HepG2 (cell line): ENCODE results near the gene VPS29. TPM values are rescaled to one million over a fixed set of nuclear protein-coding genes. Genes with fewer than 3 reads are reported as not detected.

Experiments used
- FOSL2 ChIP-seq: sonication (generic); formaldehyde crosslinking; IDR thresholded peaks from 2 replicates; pipeline ENCODE4 v1.4.0; 2020; ENCODE audit warnings: missing genetic modification reagents
- GABPB1 ChIP-seq: IDR thresholded peaks from 2 replicates; pipeline ENCODE4 v1.6.1; 2016; ENCODE audit warnings: mild to moderate bottlenecking, missing genetic modification reagents, moderate library complexity, missing compliant biosample characterization
- HES4 ChIP-seq: sonication (generic); formaldehyde crosslinking; IDR thresholded peaks from 2 replicates; pipeline ENCODE4 v1.9.0; 2021; ENCODE audit warnings: mild to moderate bottlenecking, missing genetic modification reagents, borderline replicate concordance
- HOXD1 ChIP-seq: sonication (generic); formaldehyde crosslinking; IDR thresholded peaks from 2 replicates; pipeline ENCODE4 v1.5.0; 2020; ENCODE audit warnings: missing genetic modification reagents
- MXI1 ChIP-seq: IDR thresholded peaks from 3 replicates; pipeline ENCODE4 v1.6.1; 2012; ENCODE audit warnings: low read depth, low read length, inconsistent platforms, borderline replicate concordance
- NAIF1 ChIP-seq: sonication (generic); formaldehyde crosslinking; IDR thresholded peaks from 2 replicates; pipeline ENCODE4 v1.5.0; 2020; ENCODE audit warnings: mild to moderate bottlenecking, missing genetic modification reagents, borderline replicate concordance
- PRDM10 ChIP-seq: sonication (generic); formaldehyde crosslinking; IDR thresholded peaks from 2 replicates; pipeline ENCODE4 v1.4.0; 2020; ENCODE audit warnings: low read depth, missing genetic modification reagents
- SETDB1 ChIP-seq: sonication (generic); formaldehyde crosslinking; IDR thresholded peaks from 2 replicates; pipeline ENCODE4 v1.5.1; 2020; ENCODE audit warnings: missing genetic modification reagents, mild to moderate bottlenecking, borderline replicate concordance
- SIN3B ChIP-seq: fragments of 150-350 bp; IDR thresholded peaks from 2 replicates; pipeline ENCODE4 v1.6.1; 2014; ENCODE audit warnings: low read length
- SNAI1 ChIP-seq: sonication (generic); formaldehyde crosslinking; IDR thresholded peaks from 2 replicates; pipeline ENCODE4 v1.5.0; 2020; ENCODE audit warnings: mild to moderate bottlenecking, missing genetic modification reagents, borderline replicate concordance
- TFDP1 ChIP-seq: IDR thresholded peaks from 2 replicates; pipeline ENCODE4 v1.6.1; 2016; ENCODE audit warnings: missing compliant biosample characterization, missing genetic modification reagents, borderline replicate concordance
- THAP7 ChIP-seq: sonication (generic); formaldehyde crosslinking; IDR thresholded peaks from 2 replicates; pipeline ENCODE4 v1.8.1; 2023; ENCODE audit warnings: mild to moderate bottlenecking, missing genetic modification reagents
- ZNF382 ChIP-seq: sonication (generic); formaldehyde crosslinking; IDR thresholded peaks from 2 replicates; pipeline ENCODE4 v1.5.0; 2020; ENCODE audit warnings: missing genetic modification reagents, mild to moderate bottlenecking, borderline replicate concordance
- ZNF414 ChIP-seq: sonication (generic); formaldehyde crosslinking; IDR thresholded peaks from 2 replicates; pipeline ENCODE4 v1.5.0; 2020; ENCODE audit warnings: missing genetic modification reagents
- polyA plus RNA-seq, 8 experiments: library from polyadenylated mRNA; depleted of rRNA in 3 of 8; stranded (reverse) in 7 of 8; unstranded in 1 of 8; fragments of >200 nt; fragmentation: Illumina TruSeq in 4 of 8; extraction: Trizol in 4 of 8; gene quantifications; 2 replicates each; pipeline versions ENCODE4 v1.2.1 to v1.2.3, GENCODE V29; 2011 to 2016; ENCODE audit warnings: low read depth in 4 of 8, missing spikeins in 1 of 8, mixed read lengths in 1 of 8; ENCODE audit not compliant: insufficient read depth in 1 of 8
- total RNA-seq, 5 experiments: library from RNA; depleted of rRNA; stranded (reverse); fragments of >200 nt; fragmentation: Illumina TruSeq; extraction: Trizol; gene quantifications; 2 replicates each; pipeline ENCODE4 v1.2.3, GENCODE V29; 2016; ENCODE audit warnings: low read depth in 1 of 5

The VPS29 gene
- total and polyA plus RNA-seq, 2 of the 13 experiments (the other 11 are each of a cell fraction or from before 2014, with no cell fraction given), result 107 to 114 TPM

- TF ChIP-seq PRDM10 (CRISPR knock-in tag) (no peak), SNAI1 (CRISPR knock-in tag) (no peak), SETDB1 (CRISPR knock-in tag) (0 out of 2 replicates have a peak, but pooled peaks have one; percentile 24), ZNF382 (no peak), HOXD1 (CRISPR knock-in tag) (peak; percentile 64; the same call in 1 of the 2 replicates), HES4 (CRISPR knock-in tag) (peak; percentile 39; the same call in 1 of the 2 replicates), FOSL2 (CRISPR knock-in tag) (peak; percentile 39), SIN3B (peak; percentile 75; the same call in 1 of the 2 replicates), TFDP1 (CRISPR knock-in tag) (peak; percentile 92), ZNF414 (CRISPR knock-in tag) (peak; percentile 8; the same call in 1 of the 2 replicates), MXI1 (peak; percentile 96), GABPB1 (CRISPR knock-in tag) (peak; percentile 65), NAIF1 (peak; percentile 82), THAP7 (CRISPR knock-in tag) (peak; percentile 32; the same call in 1 of the 2 replicates)
These were observed 33.5 kb downstream of the VPS29 start, which contains the start of the genes FAM216A and GPN3 (continued) for GRCh38 chr12:110468214-110469048.
